ENCODE results near the gene PMEPA1. TPM values are rescaled to one million over a fixed set of nuclear protein-coding genes. Genes with fewer than 3 reads are reported as not detected.

Gene PMEPA1
- total RNA-seq, 4 donors from 2014 or later = 10.4 to 37.8 (median 17.4) TPM

DNA sequence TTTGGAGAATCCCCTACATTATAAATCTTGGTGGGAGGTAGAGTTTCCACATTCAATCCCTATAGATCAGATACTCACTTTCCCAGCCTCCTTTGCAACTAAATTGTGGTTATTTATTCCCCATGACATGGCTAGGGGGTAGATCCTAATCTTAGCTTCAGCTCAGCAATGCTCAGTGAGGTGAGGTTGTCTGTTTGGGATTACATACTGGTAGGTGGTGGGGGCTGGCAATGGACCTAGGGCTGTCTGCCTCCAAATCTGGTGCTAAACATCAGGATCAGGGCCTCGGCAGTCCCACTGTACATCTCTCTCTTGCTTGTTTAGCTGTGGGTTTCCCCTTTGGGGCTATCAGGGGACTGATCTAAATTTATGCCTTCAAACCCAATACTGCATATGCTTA is 45.8 kb upstream of the PMEPA1 start:
- H3K27me3 ChIP-seq = no peaks in the 10 kb centered on the region
- H3K4me3 ChIP-seq = no peak overlapping the region
- no peaks in the 10 kb centered on the region for H3K36me3 ChIP-seq
- TF ChIP-seq EP300 (IDR thresholded peaks at IDR 0.05) = no peak
- H3K4me1 ChIP-seq = peaks cover 5 to 7% (median 6%) of the 10 kb centered on the region in 4 donors
- no peak for DNase-seq (ENCODE audit: extremely low spot score)
- 100% methylated on average over 1 of the region's 1 CpG for WGBS
- peaks cover 0 to 7% (median 2%) of the 10 kb centered on the region in 4 donors for H3K9me3 ChIP-seq
- H3K27ac ChIP-seq (replicated peaks in 1 of 4) = no peak overlapping the region
- intact Hi-C loops (cut with DNase I) = no loop called here

GRCh38 chr20:57754190-57754589 is 44.4 kb upstream of the PMEPA1 start:
- H3K27ac ChIP-seq (replicated peaks in 1 of 4) = no peak overlapping the region
- intact Hi-C loops (cut with DNase I) = no loop called here
- no peaks in the 10 kb centered on the region for H3K27me3 ChIP-seq
- 65% methylated on average over 3 of the region's 3 CpGs for WGBS
- H3K36me3 ChIP-seq = no peaks in the 10 kb centered on the region
- peaks cover 0 to 7% (median 2%) of the 10 kb centered on the region in 4 donors for H3K9me3 ChIP-seq
- TF ChIP-seq POLR2A (IDR thresholded peaks at IDR 0.05; ENCODE audit: low read depth) = no peak
- no peak for TF ChIP-seq POLR2AphosphoS5 (IDR thresholded peaks at IDR 0.05)
- no peak for TF ChIP-seq CTCF (IDR thresholded peaks at IDR 0.05)
- no peak for TF ChIP-seq EP300 (IDR thresholded peaks at IDR 0.05)
- peaks cover 11 to 18% (median 15%) of the 10 kb centered on the region in 4 donors for H3K4me1 ChIP-seq
- H3K4me3 ChIP-seq = no peak overlapping the region
- no peak for DNase-seq (ENCODE audit: extremely low spot score)

- intact Hi-C loops (cut with DNase I) = no loop called here
- TF ChIP-seq CTCF (IDR thresholded peaks at IDR 0.05) (no peak), POLR2A (IDR thresholded peaks at IDR 0.05; ENCODE audit: low read depth) (no peak), POLR2AphosphoS5 (IDR thresholded peaks at IDR 0.05) (no peak), EP300 (IDR thresholded peaks at IDR 0.05) (no peak)
Observed at GRCh38 chr20:57753332-57754164, 43.7 kb upstream of the PMEPA1 start.

GRCh38 chr20:57751411-57751810 is 41.6 kb upstream of the PMEPA1 start:
- no peak for DNase-seq (ENCODE audit: extremely low spot score)
- peaks cover 30 to 45% (median 41%) of the 10 kb centered on the region in 4 donors for H3K4me1 ChIP-seq
- WGBS = 98% methylated on average over 5 of the region's 5 CpGs
- H3K27ac ChIP-seq (replicated peaks in 1 of 4) = no peak overlapping the region
- H3K9me3 ChIP-seq = no peaks in the 10 kb centered on the region
- intact Hi-C loops (cut with DNase I) = no loop called here
- no peak overlapping the region for H3K4me3 ChIP-seq
- H3K27me3 ChIP-seq = no peaks in the 10 kb centered on the region
- no peaks in the 10 kb centered on the region for H3K36me3 ChIP-seq
- TF ChIP-seq POLR2AphosphoS5 (IDR thresholded peaks at IDR 0.05) (no peak), EP300 (IDR thresholded peaks at IDR 0.05) (no peak), POLR2A (IDR thresholded peaks at IDR 0.05; ENCODE audit: low read depth) (no peak), CTCF (IDR thresholded peaks at IDR 0.05) (no peak)

More at GRCh38 chr20:57753332-57754164, 43.7 kb upstream of the PMEPA1 start:
- H3K4me1 ChIP-seq = peaks cover 17 to 25% (median 21%) of the 10 kb centered on the region in 4 donors
- DNase-seq (ENCODE audit: extremely low spot score) = no peak
- H3K9me3 ChIP-seq = peaks cover 0 to 7% (median 2%) of the 10 kb centered on the region in 4 donors
- H3K27me3 ChIP-seq = no peaks in the 10 kb centered on the region
- 71% methylated on average over 12 of the region's 14 CpGs for WGBS
- no peak overlapping the region for H3K4me3 ChIP-seq
- H3K27ac ChIP-seq (replicated peaks in 1 of 4) = no peak overlapping the region
- H3K36me3 ChIP-seq = no peaks in the 10 kb centered on the region

- H3K36me3 ChIP-seq = no peaks in the 10 kb centered on the region
- TF ChIP-seq POLR2AphosphoS5 (IDR thresholded peaks at IDR 0.05) = no peak
- no peak for TF ChIP-seq POLR2A (IDR thresholded peaks at IDR 0.05; ENCODE audit: low read depth)
- no peak for TF ChIP-seq CTCF (IDR thresholded peaks at IDR 0.05)
- TF ChIP-seq EP300 (IDR thresholded peaks at IDR 0.05) = no peak
- H3K27ac ChIP-seq (replicated peaks in 1 of 4) = peak overlapping the region in 2 of 4 donors; percentile 80 to 85
- WGBS = 81% methylated on average over 7 of the region's 7 CpGs
- no peaks in the 10 kb centered on the region for H3K9me3 ChIP-seq
- intact Hi-C loops (cut with DNase I) = loop anchor here (5.0 to 10.0 kb wide), 2 partner anchors 38 to 65 kb away; partner anchors contain the start of gene PMEPA1
- peaks cover 30 to 45% (median 41%) of the 10 kb centered on the region in 4 donors for H3K4me1 ChIP-seq
- H3K4me3 ChIP-seq = no peak overlapping the region
- no peak for DNase-seq (ENCODE audit: extremely low spot score)
- no peaks in the 10 kb centered on the region for H3K27me3 ChIP-seq
Observed at GRCh38 chr20:57749869-57750268, 40.1 kb upstream of the PMEPA1 start.
